IMR-90 (cell line): ENCODE data around the gene TSPAN4. TPM values are rescaled to one million over a fixed set of nuclear protein-coding genes. Genes with fewer than 3 reads are reported as not detected.

Experiments used
- ATAC-seq: fragments of 200-7000 bp; cut with Tn5 transposase; 2 replicates; pipeline ENCODE4 v1.9.1; 2020; ENCODE audit warnings: low read depth, mild to moderate bottlenecking, moderate library complexity
- BruUV-seq: library from RNA; stranded (reverse); fragments of 400-500 nt; replicated peaks from 2 replicates; lab custom pipeline; 2021; lab: Mats Ljungman, UMichigan
- CTCF ChIA-PET: fragments of 300-600 bp; formaldehyde crosslinking; extraction: SDS; loops from one replicate; lab custom pipeline; 2021; ENCODE audit warnings: antibody characterized with exemption; lab: Yijun Ruan, JAX
- POLR2A ChIA-PET: fragments of 300-600 bp; sonication (Branson Sonifier 250); formaldehyde crosslinking; loops from one replicate; lab custom pipeline; 2022; ENCODE audit warnings: antibody characterized with exemption; ENCODE audit not compliant: unreplicated experiment; lab: Charles Lee
- DNase-seq: peaks from one replicate; pipeline ENCODE4 v3.0.0; 2013
- H2AFZ ChIP-seq: replicated peaks from 2 replicates; pipeline ENCODE3; 2013; ENCODE audit warnings: low read length, mild to moderate bottlenecking; ENCODE audit not compliant: poor library complexity
- H2AK5ac ChIP-seq: 2 replicates; pipeline ENCODE4 v1.6.1; 2013; ENCODE audit warnings: low read depth, low read length, inconsistent platforms
- H2AK9ac ChIP-seq: replicated peaks from 2 replicates; pipeline ENCODE3; 2013; ENCODE audit warnings: mild to moderate bottlenecking, low read depth, low read length, moderate library complexity; ENCODE audit not compliant: poor library complexity
- H2BK120ac ChIP-seq: 2 replicates; pipeline ENCODE4 v1.6.1; 2013; ENCODE audit warnings: low read depth, low read length, inconsistent platforms
- H2BK15ac ChIP-seq: 3 replicates; pipeline ENCODE4 v1.6.1; 2013; ENCODE audit warnings: low read depth, low read length, inconsistent platforms
- H2BK20ac ChIP-seq: 2 replicates; pipeline ENCODE4 v1.6.1; 2013; ENCODE audit warnings: low read depth, mild to moderate bottlenecking, inconsistent platforms, low read length, moderate library complexity
- H2BK5ac ChIP-seq: 2 replicates; pipeline ENCODE4 v1.6.1; 2013; ENCODE audit warnings: mild to moderate bottlenecking, low read depth, low read length, inconsistent platforms; ENCODE audit not compliant: poor library complexity, severe bottlenecking
- H3K14ac ChIP-seq: replicated peaks from 2 replicates; pipeline ENCODE4 v1.6.1; 2013; ENCODE audit warnings: low read depth, low read length, inconsistent platforms
- H3K18ac ChIP-seq: 2 replicates; pipeline ENCODE4 v1.6.1; 2013; ENCODE audit warnings: low read depth, low read length, control low read depth
- H3K23ac ChIP-seq: 2 replicates; pipeline ENCODE4 v1.6.1; 2013; ENCODE audit warnings: low read depth, low read length, inconsistent platforms
- H3K27ac ChIP-seq: 2 replicates; pipeline ENCODE4 v1.5.1; 2013; ENCODE audit warnings: mild to moderate bottlenecking, control low read depth, low read length; ENCODE audit not compliant: insufficient read depth
- H3K27me3 ChIP-seq: 2 replicates; pipeline ENCODE4 v1.6.1; 2013; ENCODE audit warnings: low read length; ENCODE audit not compliant: control insufficient read depth, insufficient read depth
- H3K36me3 ChIP-seq: 2 replicates; pipeline ENCODE4 v1.6.1; 2013; ENCODE audit warnings: low read length, mixed read lengths; ENCODE audit not compliant: control insufficient read depth, insufficient read depth
- H3K4ac ChIP-seq: 2 replicates; pipeline ENCODE4 v1.6.1; 2013; ENCODE audit warnings: low read depth, low read length, inconsistent platforms
- H3K4me1 ChIP-seq: 2 replicates; pipeline ENCODE4 v1.6.1; 2013; ENCODE audit warnings: low read length, mixed read lengths; ENCODE audit not compliant: control insufficient read depth, insufficient read depth
- H3K4me2 ChIP-seq: 2 replicates; pipeline ENCODE4 v1.6.1; 2013; ENCODE audit warnings: low read depth, mild to moderate bottlenecking, control low read depth, low read length, moderate library complexity
- H3K4me3 ChIP-seq: 2 replicates; pipeline ENCODE4 v1.5.1; 2013; ENCODE audit warnings: low read depth, mild to moderate bottlenecking, control low read depth, low read length, moderate library complexity; ENCODE audit not compliant: insufficient read depth
- H3K56ac ChIP-seq: 2 replicates; pipeline ENCODE4 v1.6.1; 2013; ENCODE audit warnings: low read length, inconsistent platforms; ENCODE audit not compliant: insufficient read depth; ENCODE audit errors: extremely low read depth
- H3K79me1 ChIP-seq, 2 experiments: 2 replicates each; pipeline ENCODE4 v1.6.1; 2013; ENCODE audit warnings: low read length in 2 of 2, inconsistent platforms in 1 of 2, low read depth in 1 of 2
- H3K9ac ChIP-seq: 2 replicates; pipeline ENCODE4 v1.6.1; 2013; ENCODE audit warnings: low read depth, low read length, control low read depth
- H3K9me1 ChIP-seq: 2 replicates; pipeline ENCODE4 v1.6.1; 2013; ENCODE audit warnings: low read length, inconsistent platforms; ENCODE audit not compliant: insufficient read depth
- H3K9me3 ChIP-seq: 2 replicates; pipeline ENCODE4 v1.6.1; 2013; ENCODE audit warnings: low read length; ENCODE audit not compliant: control insufficient read depth, insufficient read depth
- H4K20me1 ChIP-seq: 2 replicates; pipeline ENCODE4 v1.6.1; 2013; ENCODE audit warnings: low read length, inconsistent platforms; ENCODE audit not compliant: insufficient read depth
- H4K5ac ChIP-seq: 2 replicates; pipeline ENCODE4 v1.6.1; 2013; ENCODE audit warnings: mild to moderate bottlenecking, low read depth, low read length, control low read depth
- H4K8ac ChIP-seq, 2 experiments: 2 replicates each; pipeline ENCODE4 v1.6.1; 2013; ENCODE audit warnings: low read depth in 2 of 2, low read length in 2 of 2, control low read depth in 1 of 2, inconsistent platforms in 1 of 2
- H4K91ac ChIP-seq: 2 replicates; pipeline ENCODE4 v1.6.1; 2013; ENCODE audit warnings: low read depth, low read length, inconsistent platforms; ENCODE audit not compliant: insufficient read depth
- MAFK ChIP-seq: IDR thresholded peaks from 2 replicates; pipeline ENCODE4 v1.6.1; 2012; ENCODE audit warnings: low read depth, low read length, improper control_type of control experiment
- MXI1 ChIP-seq: IDR thresholded peaks from 2 replicates; pipeline ENCODE4 v1.6.1; 2012; ENCODE audit warnings: low read depth, mild to moderate bottlenecking, low read length, moderate library complexity, borderline replicate concordance
- RFX5 ChIP-seq: IDR thresholded peaks from 2 replicates; pipeline ENCODE4 v1.8.0; 2012; ENCODE audit warnings: low read depth, mild to moderate bottlenecking, low read length, moderate library complexity
- SMC3 ChIP-seq: fragments of 150-350 bp; IDR thresholded peaks from 2 replicates; pipeline ENCODE4 v1.6.1; 2016; ENCODE audit warnings: low read depth, mild to moderate bottlenecking, antibody characterized with exemption, low read length, moderate library complexity
- USF2 ChIP-seq: fragments of 150-350 bp; IDR thresholded peaks from 2 replicates; pipeline ENCODE4 v1.6.1; 2017; ENCODE audit warnings: mild to moderate bottlenecking, antibody characterized with exemption, low read length, low read depth
- WGBS, 2 experiments: methylation state at CpG; one replicate each; pipeline versions ENCODE4 v1.1.5 to v1.1.7; 2013; ENCODE audit warnings: missing lambda C conversion rate in 2 of 2; ENCODE audit not compliant: insufficient read length in 1 of 2; ENCODE audit errors: extremely low coverage in 2 of 2; 5-methylcytosine and 5-hydroxymethylcytosine counted together
- dilution Hi-C: fragments of 300-500 bp; cut with HindIII; formaldehyde crosslinking; loops from one replicate; pipeline ENCODE4 v1.14.3; 2018; ENCODE audit warnings: low sequenced_read_pairs; ENCODE audit not compliant: unreplicated experiment
- in situ Hi-C: fragments of 300-500 bp; cut with MboI; formaldehyde crosslinking; loops from 3 replicates; pipeline ENCODE4 v1.14.3; 2019; ENCODE audit warnings: low sequenced_read_pairs, inconsistent platforms, mixed read lengths
- intact Hi-C: fragments of 100-400 bp; cut with micrococcal nuclease; formaldehyde crosslinking; loops from 2 replicates; pipeline ENCODE4 v1.10.0; 2022
- polyA plus RNA-seq, 3 experiments: library from polyadenylated mRNA; depleted of rRNA; stranded (reverse); fragments of >200 nt; gene quantifications; 2 replicates each; pipeline ENCODE4 v1.2.3, GENCODE V29; 2012; ENCODE audit warnings: low replicate concordance in 1 of 3
- total RNA-seq: library from RNA; depleted of rRNA; stranded (reverse); fragments of >200 nt; gene quantifications from 2 replicates; pipeline ENCODE4 v1.2.3, GENCODE V29; 2012

Gene TSPAN4
- total and polyA plus RNA-seq, 2 of the 4 experiments (the other 2 are of a cell fraction) = 161 to 293 TPM

- peaks cover 9% of the 10 kb centered on the region for H3K36me3 ChIP-seq
- H3K23ac ChIP-seq = no peak overlapping the region
- H3K4me2 ChIP-seq = no peak overlapping the region
- POLR2A ChIA-PET = no interaction called here
- H3K4me1 ChIP-seq = no peaks in the 10 kb centered on the region; the same call in 1 of the 2 replicates
- no peak overlapping the region for H2AFZ ChIP-seq
- no peak overlapping the region for H3K14ac ChIP-seq
- CTCF ChIA-PET = no interaction called here
- H2BK15ac ChIP-seq = no peak overlapping the region
- no peak overlapping the region for H3K18ac ChIP-seq
- BruUV-seq = no TSS peak
- H3K9me1 ChIP-seq = no peaks in the 10 kb centered on the region; the same call in 1 of the 2 replicates
- in situ Hi-C loops = no loop called here
- H4K91ac ChIP-seq = no peak overlapping the region
- no peaks in the 10 kb centered on the region for H3K79me1 ChIP-seq
- H4K5ac ChIP-seq = no peak overlapping the region
- H3K9ac ChIP-seq = no peak overlapping the region
- no peaks in the 10 kb centered on the region; the same call in 1 of the 2 replicates for H4K20me1 ChIP-seq
- no peaks in the 10 kb centered on the region for H3K27me3 ChIP-seq
- 84% methylated on average over 8 of the region's 21 CpGs; no CpG with 5 or more reads in 1 of the 2 experiments for WGBS, 2 experiments
- no peak overlapping the region for H3K4ac ChIP-seq
- no peak overlapping the region for H3K27ac ChIP-seq
- H2BK120ac ChIP-seq = no peak overlapping the region
- dilution Hi-C loops = no loop called here
- no peak overlapping the region for H4K8ac ChIP-seq
- intact Hi-C loops = no loop called here
- no peak overlapping the region for H3K56ac ChIP-seq
- no peak overlapping the region for H3K4me3 ChIP-seq
- H2BK5ac ChIP-seq = no peak overlapping the region
- DNase-seq = no peak
- H2BK20ac ChIP-seq = no peak overlapping the region
- TF ChIP-seq USF2 = no peak
- TF ChIP-seq RFX5 = no peak
- no peak for TF ChIP-seq SMC3
- TF ChIP-seq MAFK = no peak
- TF ChIP-seq MXI1 = no peak
- H2AK9ac ChIP-seq = no peak overlapping the region
- no peak for ATAC-seq
- H3K9me3 ChIP-seq = no peaks in the 10 kb centered on the region
- no peak overlapping the region for H2AK5ac ChIP-seq
These were observed 33.2 kb downstream of the TSPAN4 start for GRCh38 chr11:875769-876301.
